HepG2 (cell line): ENCODE measurements around the gene SIK2. TPM values are rescaled to one million over a fixed set of nuclear protein-coding genes. Genes with fewer than 3 reads are reported as not detected.

ENCODE experiments used
- ASH2L ChIP-seq: fragments of 300-600, 200-600 bp; sonication (generic); IDR thresholded peaks from 2 replicates; pipeline ENCODE4 v1.7.0; 2017; ENCODE audit warnings: low read depth, mild to moderate bottlenecking, moderate library complexity, mixed read lengths, low read length; ENCODE audit not compliant: insufficient read length
- CCAR2 ChIP-seq: fragments of 200-400 bp; formaldehyde crosslinking; optimal IDR thresholded peaks from 2 replicates; pipeline ENCODE3; 2018; ENCODE audit warnings: low read depth, mild to moderate bottlenecking, low read length, moderate library complexity
- DMTF1 ChIP-seq: sonication (generic); formaldehyde crosslinking; IDR thresholded peaks from 2 replicates; pipeline ENCODE4 v1.4.0; 2020; ENCODE audit warnings: mild to moderate bottlenecking, missing genetic modification reagents
- EP300 ChIP-seq, 3 experiments: sonication (generic) in 1 of 3; formaldehyde crosslinking in 1 of 3; IDR thresholded peaks; 2 replicates each; pipeline versions ENCODE4 v1.5.1 to v1.6.1; 2011 to 2020; ENCODE audit warnings: low read depth in 2 of 3, low read length in 2 of 3, borderline replicate concordance in 1 of 3, improper control_type of control experiment in 1 of 3, mild to moderate bottlenecking in 1 of 3, missing genetic modification reagents in 1 of 3, moderate library complexity in 1 of 3
- HCFC1 ChIP-seq: fragments of 150-350 bp; IDR thresholded peaks from 2 replicates; pipeline ENCODE4 v1.6.1; 2014; ENCODE audit warnings: low read depth, low read length
- KLF13 ChIP-seq: sonication (generic); formaldehyde crosslinking; IDR thresholded peaks from 2 replicates; pipeline ENCODE4 v1.4.0; 2020; ENCODE audit warnings: mild to moderate bottlenecking, missing genetic modification reagents
- MAF1 ChIP-seq: sonication (generic); formaldehyde crosslinking; IDR thresholded peaks from 2 replicates; pipeline ENCODE4 v1.5.0; 2020; ENCODE audit warnings: missing genetic modification reagents, borderline replicate concordance
- MATR3 ChIP-seq: sonication (generic); formaldehyde crosslinking; IDR thresholded peaks from 2 replicates; pipeline ENCODE4 v1.4.0; 2020; ENCODE audit warnings: missing genetic modification reagents
- MAZ ChIP-seq, 2 experiments: sonication (generic) in 1 of 2; formaldehyde crosslinking in 1 of 2; IDR thresholded peaks; 2 replicates each; pipeline versions ENCODE4 v1.5.0 to v1.6.1; 2012 to 2020; ENCODE audit warnings: low read depth in 2 of 2, mild to moderate bottlenecking in 2 of 2, borderline replicate concordance in 1 of 2, improper control_type of control experiment in 1 of 2, low read length in 1 of 2, missing genetic modification reagents in 1 of 2, moderate library complexity in 1 of 2
- MIER3 ChIP-seq: IDR thresholded peaks from 2 replicates; pipeline ENCODE4 v1.6.1; 2016; ENCODE audit warnings: missing compliant biosample characterization, borderline replicate concordance
- MNT ChIP-seq: fragments of 450-650 bp; IDR thresholded peaks from 2 replicates; pipeline ENCODE4 v1.6.1; 2016
- MTF2 ChIP-seq: sonication (generic); formaldehyde crosslinking; IDR thresholded peaks from 2 replicates; pipeline ENCODE4 v1.5.0; 2020; ENCODE audit warnings: missing genetic modification reagents, borderline replicate concordance
- PLRG1 ChIP-seq: fragments of 450-650 bp; conservative IDR thresholded peaks from 2 replicates; pipeline ENCODE4 v1.6.1; 2016
- THAP8 ChIP-seq: sonication (generic); formaldehyde crosslinking; IDR thresholded peaks from 2 replicates; pipeline ENCODE4 v1.5.1; 2020; ENCODE audit warnings: missing genetic modification reagents, mild to moderate bottlenecking, borderline replicate concordance
- TMF1 ChIP-seq: sonication (generic); formaldehyde crosslinking; IDR thresholded peaks from 2 replicates; pipeline ENCODE4 v1.8.1; 2022; ENCODE audit warnings: low read depth, missing genetic modification reagents
- WIZ ChIP-seq: sonication (generic); formaldehyde crosslinking; IDR thresholded peaks from 2 replicates; pipeline ENCODE4 v1.5.1; 2020; ENCODE audit warnings: mild to moderate bottlenecking, missing genetic modification reagents
- ZBTB21 ChIP-seq: sonication (generic); formaldehyde crosslinking; IDR thresholded peaks from 2 replicates; pipeline ENCODE4 v1.4.0; 2020; ENCODE audit warnings: missing genetic modification reagents
- ZFP36 ChIP-seq: fragments of 150-350 bp; IDR thresholded peaks from 2 replicates; pipeline ENCODE4 v1.6.1; 2018; ENCODE audit warnings: borderline replicate concordance, low read length, low read depth; ENCODE audit not compliant: partially characterized antibody
- ZNF256 ChIP-seq: sonication (generic); formaldehyde crosslinking; conservative IDR thresholded peaks from 2 replicates; pipeline ENCODE4 v1.4.0; 2020; ENCODE audit warnings: missing genetic modification reagents
- ZNF513 ChIP-seq: sonication (generic); formaldehyde crosslinking; conservative IDR thresholded peaks from 2 replicates; pipeline ENCODE4 v1.5.0; 2020; ENCODE audit warnings: missing genetic modification reagents
- ZNF570 ChIP-seq: sonication (generic); formaldehyde crosslinking; IDR thresholded peaks from 2 replicates; pipeline ENCODE4 v1.4.0; 2020; ENCODE audit warnings: mild to moderate bottlenecking, missing genetic modification reagents, borderline replicate concordance
- ZNF577 ChIP-seq: sonication (generic); formaldehyde crosslinking; IDR thresholded peaks from 2 replicates; pipeline ENCODE4 v1.4.0; 2020; ENCODE audit warnings: mild to moderate bottlenecking, low read depth, missing genetic modification reagents, borderline replicate concordance
- ZNF878 ChIP-seq: sonication (generic); formaldehyde crosslinking; IDR thresholded peaks from 2 replicates; pipeline ENCODE4 v1.8.1; 2023; ENCODE audit warnings: mild to moderate bottlenecking, missing genetic modification reagents, moderate library complexity
- polyA plus RNA-seq, 8 experiments: library from polyadenylated mRNA; depleted of rRNA in 3 of 8; stranded (reverse) in 7 of 8; unstranded in 1 of 8; fragments of >200 nt; fragmentation: Illumina TruSeq in 4 of 8; extraction: Trizol in 4 of 8; gene quantifications; 2 replicates each; pipeline versions ENCODE4 v1.2.1 to v1.2.3, GENCODE V29; 2011 to 2016; ENCODE audit warnings: low read depth in 4 of 8, missing spikeins in 1 of 8, mixed read lengths in 1 of 8; ENCODE audit not compliant: insufficient read depth in 1 of 8
- total RNA-seq, 5 experiments: library from RNA; depleted of rRNA; stranded (reverse); fragments of >200 nt; fragmentation: Illumina TruSeq; extraction: Trizol; gene quantifications; 2 replicates each; pipeline ENCODE4 v1.2.3, GENCODE V29; 2016; ENCODE audit warnings: low read depth in 1 of 5

SIK2 gene
- total and polyA plus RNA-seq, 2 of the 13 experiments (the other 11 are each of a cell fraction or from before 2014, with no cell fraction given): 8.1 to 15.4 TPM

- TF ChIP-seq ZNF513: no peak
- TF ChIP-seq MNT: no peak
- TF ChIP-seq HCFC1: no peak
- TF ChIP-seq PLRG1: no peak
- no peak for TF ChIP-seq DMTF1 (CRISPR knock-in tag)
- no peak for TF ChIP-seq KLF13 (CRISPR knock-in tag)
- TF ChIP-seq MIER3: no peak
- TF ChIP-seq ZNF570: no peak
- no peak for TF ChIP-seq ZNF878 (CRISPR knock-in tag)
- no peak for TF ChIP-seq MTF2 (CRISPR knock-in tag)
- TF ChIP-seq EP300 (IDR thresholded peaks at IDR 0.05; ENCODE audit: low read depth in 2 of 2, low read length in 2 of 2): no peak
- no peak for TF ChIP-seq EP300 (CRISPR knock-in tag; IDR thresholded peaks at IDR 0.05; ENCODE audit: borderline replicate concordance)
- no peak for TF ChIP-seq THAP8 (CRISPR knock-in tag)
- TF ChIP-seq MAF1 (CRISPR knock-in tag): no peak
- no peak for TF ChIP-seq MATR3
- no peak for TF ChIP-seq MAZ (IDR thresholded peaks at IDR 0.05; ENCODE audit: borderline replicate concordance, low read depth, low read length)
- TF ChIP-seq MAZ (CRISPR knock-in tag; IDR thresholded peaks at IDR 0.05; ENCODE audit: low read depth): no peak
- TF ChIP-seq CCAR2: no peak
- TF ChIP-seq ZBTB21: no peak
- TF ChIP-seq ASH2L: no peak
- TF ChIP-seq TMF1 (CRISPR knock-in tag): no peak
- TF ChIP-seq ZNF256 (CRISPR knock-in tag): no peak
- TF ChIP-seq ZNF577 (CRISPR knock-in tag): no peak
- TF ChIP-seq WIZ (CRISPR knock-in tag): peak; percentile 90; the same call in 1 of the 2 replicates
- TF ChIP-seq ZFP36: no peak
These were observed 63.5 kb downstream of the SIK2 start (continued) for GRCh38 chr11:111665777-111666176.
